Activated gamma-delta T cell treated with Interleukin-2 at 50 U/mL for 16 hours (primary cell): ENCODE data around the gene SHISA7.
"Not testable (repeated sequence)": the region's sequence is repeated elsewhere in the genome, so short reads cannot be mapped to it uniquely, and the experiment has no call there.

ENCODE experiments used
- DNase-seq: peaks from one replicate; pipeline ENCODE4 v3.0.0-alpha.2; 2020

SHISA7 gene

GRCh38 chr19:55408533-55408872 lies 34.6 kb downstream of the SHISA7 start:
- no peak for DNase-seq

GRCh38 chr19:55407800-55408532 lies 35.1 kb downstream of the SHISA7 start:
- DNase-seq, result peak; percentile 97

GRCh38 chr19:55407550-55407799 lies 35.6 kb downstream of the SHISA7 start, which contains the start of gene UBE2S:
TSS of gene UBE2S (minus strand) at chr19:55407788. CDS start at chr19:55407589, 199 bp downstream.
- not testable (repeated sequence) for DNase-seq

GRCh38 chr19:55406826-55407549 lies 36.1 kb downstream of the SHISA7 start:
- DNase-seq, result peak; percentile 26

- DNase-seq, result no peak
Observed at GRCh38 chr19:55406091-55406825, 36.8 kb downstream of the SHISA7 start.

- no peak for DNase-seq
Observed at GRCh38 chr19:55405638-55406037, 37.5 kb downstream of the SHISA7 start.

GRCh38 chr19:55402509-55402908 lies 40.6 kb downstream of the SHISA7 start:
- DNase-seq, result no peak

- DNase-seq, result not testable (repeated sequence)
Observed at GRCh38 chr19:55401390-55401789, 41.7 kb downstream of the SHISA7 start.

- DNase-seq, result no peak
Observed at GRCh38 chr19:55400281-55401087, 42.6 kb downstream of the SHISA7 start.

- no peak for DNase-seq
Observed at GRCh38 chr19:55398200-55398925, 44.7 kb downstream of the SHISA7 start.

- no peak for DNase-seq
Observed at GRCh38 chr19:55392820-55393761, 50.0 kb downstream of the SHISA7 start.

- DNase-seq, result no peak
Observed at GRCh38 chr19:55391702-55392615, 51.1 kb downstream of the SHISA7 start.

GRCh38 chr19:55391191-55391670 lies 51.9 kb downstream of the SHISA7 start:
- DNase-seq, result no peak

- no peak for DNase-seq
Observed at GRCh38 chr19:55390461-55390880, 52.6 kb downstream of the SHISA7 start.

GRCh38 chr19:55389386-55390317 lies 53.4 kb downstream of the SHISA7 start:
- no peak for DNase-seq

- DNase-seq, result no peak
Observed at GRCh38 chr19:55387736-55388497, 55.2 kb downstream of the SHISA7 start.

- DNase-seq, result no peak
Observed at GRCh38 chr19:55386493-55386971, 56.6 kb downstream of the SHISA7 start.
